GM15510 (cell line): Measurements from ENCODE around the gene PKM.

Source experiments
- POLR2A ChIP-seq: IDR thresholded peaks from 3 replicates; pipeline ENCODE4 v1.6.1; 2011; ENCODE audit warnings: borderline replicate concordance; ENCODE audit not compliant: insufficient read length; ENCODE audit errors: extremely low read depth

PKM gene

DNA sequence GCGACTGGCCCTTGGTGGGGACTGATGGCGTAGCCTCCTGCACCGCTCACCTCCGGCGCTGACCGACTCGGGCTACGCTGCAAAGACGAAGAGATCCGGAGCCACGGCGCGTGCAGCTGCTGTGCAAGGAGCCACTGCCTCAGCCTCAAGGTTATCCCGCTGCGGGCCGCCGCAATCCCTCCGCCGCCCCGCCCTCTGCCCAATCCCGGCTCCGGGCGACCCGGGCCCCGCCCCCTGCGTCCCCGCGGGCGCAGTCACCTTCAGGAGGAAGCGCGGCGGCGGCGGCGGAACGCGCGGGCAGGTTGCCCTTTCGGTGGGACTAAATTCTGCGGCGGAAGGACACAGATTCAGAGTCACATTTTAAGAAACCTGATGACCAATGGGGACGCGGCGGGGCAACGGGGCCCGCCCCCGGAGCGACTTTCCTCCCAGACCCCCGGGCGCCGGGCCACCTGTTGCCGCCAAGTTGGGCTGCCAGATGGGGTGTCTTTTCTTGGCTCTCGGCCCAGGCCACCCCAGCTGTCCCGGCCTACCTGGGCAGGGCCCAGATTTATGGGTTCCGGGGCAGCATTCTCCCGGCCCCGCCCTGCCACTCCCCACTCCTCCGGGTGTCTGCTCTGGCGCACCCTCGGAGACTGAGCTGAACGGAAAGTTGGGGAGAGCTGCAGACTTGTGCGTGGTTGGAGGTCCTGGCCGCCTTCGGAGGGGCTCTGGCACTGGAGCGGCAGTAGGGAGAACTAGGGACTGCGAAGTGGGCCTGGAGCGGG lies at the start of gene PKM:
TSS of gene PKM (minus strand) at position 125 of the 767 bp plus-strand sequence. CDS start 12,093 bp downstream, outside the sequence.
- peak; percentile 99 for TF ChIP-seq POLR2A

DNA sequence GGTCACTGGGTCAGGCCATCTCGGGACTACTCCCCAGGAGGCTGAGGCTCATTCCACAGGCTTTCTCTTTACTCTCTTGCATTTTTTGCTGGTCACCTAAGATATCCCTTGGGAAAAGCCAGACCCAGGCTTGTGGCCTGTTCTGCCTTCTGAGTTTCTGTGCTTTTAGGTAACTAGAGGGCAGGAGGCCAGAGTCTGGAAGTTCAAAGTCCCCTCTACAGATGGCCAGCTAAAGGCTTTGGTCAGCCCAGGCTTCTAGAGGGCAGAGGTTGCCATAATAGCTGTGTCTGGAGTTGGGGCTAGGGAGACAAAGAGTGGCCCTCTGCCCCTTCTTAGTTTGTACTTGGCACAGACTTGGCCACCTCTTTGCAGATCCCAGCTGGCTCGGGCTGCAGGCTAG lies 49.8 kb upstream of the PKM start:
- TF ChIP-seq POLR2A = no peak

DNA sequence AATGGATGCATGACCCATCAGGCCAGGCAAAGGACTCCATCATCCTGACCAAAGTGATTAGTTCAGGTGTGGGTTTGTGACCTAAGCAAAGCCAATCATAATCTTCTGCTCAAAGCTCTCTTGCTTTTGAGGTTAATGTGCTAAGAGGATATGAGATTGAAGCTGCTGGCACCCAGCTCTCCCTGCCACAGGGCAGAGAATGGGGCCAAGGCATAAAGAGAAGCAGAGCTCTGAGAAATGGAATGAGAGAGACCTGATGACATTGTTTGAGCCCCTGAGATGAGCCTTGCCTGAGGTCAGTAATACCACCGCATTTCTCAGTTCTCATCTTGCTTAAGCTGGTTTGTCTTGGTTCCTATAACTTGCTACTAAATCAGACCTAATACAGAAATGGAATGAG lies 47.7 kb upstream of the PKM start:
- no peak for TF ChIP-seq POLR2A

DNA sequence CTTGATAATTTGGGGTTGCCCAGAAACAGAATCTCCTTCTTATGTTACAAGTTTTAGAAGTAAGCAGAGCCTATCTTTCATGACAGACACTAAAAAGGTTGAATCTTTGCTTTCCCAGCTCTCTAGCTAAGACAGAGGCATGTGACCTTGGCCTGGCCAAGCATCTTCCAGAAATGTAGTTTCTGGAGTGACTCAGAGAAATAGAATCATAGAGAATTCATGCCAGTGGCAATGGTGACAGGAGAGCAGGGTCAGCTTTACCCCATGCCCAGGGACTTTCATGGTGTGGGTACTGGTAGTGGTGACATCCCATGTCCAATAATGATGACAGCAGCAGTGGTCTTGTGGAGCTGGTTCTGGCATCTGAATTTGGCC lies 45.3 kb upstream of the PKM start:
- TF ChIP-seq POLR2A = no peak

DNA sequence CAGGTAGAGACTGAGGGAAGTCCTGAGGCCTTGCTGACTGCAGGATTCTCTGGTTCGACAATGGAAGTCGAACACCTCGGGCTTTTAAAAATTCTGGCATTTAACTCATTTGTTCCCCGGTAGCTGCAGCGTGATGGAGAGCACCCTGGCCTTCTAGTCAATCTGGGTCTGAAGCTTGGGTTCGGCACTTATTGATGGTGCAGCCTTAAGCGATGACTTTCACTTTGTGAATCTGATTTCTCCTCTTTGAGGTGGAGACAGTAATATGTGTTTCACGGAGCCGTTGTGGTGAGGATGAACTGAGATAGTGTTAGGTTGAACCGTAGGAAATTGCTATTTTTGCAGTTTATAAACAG lies 42.0 kb upstream of the PKM start:
- no peak for TF ChIP-seq POLR2A

DNA sequence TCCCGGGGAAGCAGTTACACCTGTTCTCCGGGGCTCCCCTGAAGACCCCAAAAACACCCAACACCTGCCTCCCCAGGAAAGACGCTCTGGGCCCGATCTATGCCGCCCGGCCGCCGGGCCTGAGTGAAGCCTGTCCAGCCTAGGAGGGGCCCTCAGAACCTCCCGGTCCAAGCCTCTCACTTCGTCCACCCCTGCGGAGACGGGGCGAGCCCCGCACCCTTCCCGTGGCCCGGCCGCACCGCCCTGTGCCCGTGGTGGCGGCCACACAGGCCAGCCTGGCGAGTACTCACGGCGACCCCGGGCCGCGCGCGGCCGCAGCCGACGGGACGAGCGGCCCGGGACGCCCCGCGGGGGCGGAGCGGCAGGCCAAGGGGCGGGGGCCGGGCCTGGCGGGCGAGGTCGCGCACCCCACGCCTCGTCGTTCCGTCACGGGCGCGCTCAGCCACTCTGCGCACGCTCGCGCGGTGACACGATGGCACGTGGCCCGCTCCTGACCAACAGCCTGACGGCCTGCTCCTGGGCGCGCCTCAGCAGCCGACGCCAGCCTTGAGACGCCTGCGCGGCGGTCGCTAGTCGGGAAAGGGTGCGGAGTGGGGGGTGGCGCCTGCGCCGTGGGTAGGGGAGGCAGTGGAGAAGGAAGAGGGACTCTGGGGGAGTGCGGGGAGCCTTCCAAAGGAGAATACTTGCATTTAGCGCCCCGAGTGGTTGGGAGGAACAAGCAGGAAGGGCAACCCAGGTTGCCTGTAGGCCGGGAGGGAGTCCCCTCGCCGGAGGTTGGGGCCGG lies 41.4 kb upstream of the PKM start, which contains the start of gene PARP6:
TSS of gene PARP6 (minus strand) at position 342 of the 784 bp plus-strand sequence. CDS start 5,077 bp downstream, outside the sequence.
- peak; percentile 71 for TF ChIP-seq POLR2A

DNA sequence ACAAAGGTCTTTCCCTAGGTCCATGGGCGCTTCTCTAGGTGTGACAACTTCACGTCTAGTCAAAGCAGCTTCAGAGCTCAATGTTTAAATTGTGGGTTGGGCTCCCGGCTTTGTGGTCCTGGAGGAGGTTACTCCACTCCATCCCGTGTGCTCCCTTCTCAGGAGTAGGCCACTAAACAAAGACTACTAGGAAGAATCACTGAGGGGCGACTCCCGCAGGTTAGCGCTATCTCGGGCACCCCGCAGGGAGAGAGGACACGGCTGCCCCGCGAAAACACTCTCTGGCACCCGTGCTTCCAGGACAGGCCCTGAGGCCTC lies 40.9 kb upstream of the PKM start:
- no peak for TF ChIP-seq POLR2A

DNA sequence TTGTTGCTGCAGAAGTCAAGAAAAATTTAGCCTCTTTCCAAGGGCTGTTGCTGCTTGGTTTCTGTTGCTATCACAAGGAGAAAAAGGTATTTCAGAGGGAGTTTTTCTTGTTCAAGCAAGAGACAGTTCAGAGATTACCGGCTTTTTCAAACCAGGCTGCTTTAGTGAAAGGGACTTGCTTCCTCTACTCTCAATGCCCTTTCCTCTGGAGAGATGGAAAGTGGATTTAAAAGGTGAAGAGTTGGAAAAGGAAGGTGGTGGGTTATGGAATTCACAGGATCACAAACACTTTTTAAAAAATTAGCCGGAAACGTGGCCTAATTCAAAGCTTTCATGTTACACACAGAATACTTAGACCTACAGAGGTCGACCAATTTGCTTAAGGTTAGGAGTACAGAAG lies 40.2 kb upstream of the PKM start:
- no peak for TF ChIP-seq POLR2A

DNA sequence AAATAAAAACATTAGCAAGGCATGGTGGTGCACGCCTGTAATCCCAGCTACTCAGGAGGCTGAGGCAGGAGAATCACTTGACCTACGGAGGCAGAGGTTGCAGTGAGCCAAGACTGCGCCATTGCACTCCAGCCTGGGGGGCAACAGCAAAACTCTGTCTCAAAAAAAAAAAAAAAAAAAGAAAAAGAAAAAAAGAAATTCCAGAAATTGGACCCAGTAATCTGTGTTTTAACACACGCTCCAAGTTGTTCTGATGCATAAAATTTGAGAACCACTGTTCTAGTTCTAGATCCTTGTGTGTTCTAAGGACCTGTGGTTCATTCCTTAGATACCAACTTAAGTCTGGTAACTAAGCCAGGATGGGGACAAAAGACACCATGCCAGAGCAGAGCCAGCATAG lies 38.7 kb upstream of the PKM start:
- no peak for TF ChIP-seq POLR2A

DNA sequence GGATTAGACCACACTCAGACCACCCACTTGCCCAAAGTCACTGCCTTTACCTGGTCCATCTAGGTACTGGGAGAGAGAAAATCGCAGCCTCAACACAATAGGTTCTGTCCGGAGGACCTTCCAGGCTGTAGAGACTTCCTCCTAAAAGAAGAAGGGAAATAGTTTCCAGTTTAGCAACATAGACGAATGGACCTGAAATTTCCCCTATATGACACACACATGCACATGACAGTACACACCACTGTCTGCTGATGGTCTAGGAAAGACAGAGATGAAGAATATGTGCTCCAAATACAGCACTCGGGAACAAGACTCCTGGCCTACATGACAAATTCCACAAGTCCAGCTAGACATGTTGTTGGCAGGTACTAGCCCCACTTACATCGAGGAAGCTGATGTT lies 34.0 kb upstream of the PKM start:
- TF ChIP-seq POLR2A = no peak

DNA sequence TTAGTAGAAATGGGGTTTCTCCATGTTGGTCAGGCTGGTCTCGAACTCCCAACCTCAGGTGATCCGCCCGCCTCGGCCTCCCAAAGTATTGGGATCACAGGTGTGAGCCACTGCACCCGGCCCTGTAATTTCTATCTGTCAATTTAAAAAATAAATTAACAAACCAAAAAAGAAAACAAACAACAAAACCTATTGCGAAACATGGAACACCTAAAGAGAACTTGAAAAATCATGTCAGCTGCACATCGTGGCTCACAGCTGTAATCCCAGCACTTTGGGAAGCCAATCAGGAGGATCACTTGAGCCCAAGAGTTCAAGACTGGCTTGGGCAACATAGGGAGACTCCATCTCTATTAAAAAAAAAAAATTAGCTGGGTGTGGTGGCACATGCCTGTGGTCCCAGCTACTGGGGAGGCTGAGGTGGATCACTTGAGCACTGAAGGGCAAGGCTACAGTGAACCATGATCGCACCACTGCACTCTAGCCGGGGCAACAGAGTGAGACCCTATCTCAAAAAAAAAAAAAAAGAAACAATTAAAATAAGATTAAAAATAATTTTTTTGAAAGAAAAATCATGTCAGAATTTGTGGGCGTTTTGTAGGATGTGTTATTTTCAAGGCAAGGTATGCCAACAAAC lies 21.8 kb upstream of the PKM start:
- no peak for TF ChIP-seq POLR2A

DNA sequence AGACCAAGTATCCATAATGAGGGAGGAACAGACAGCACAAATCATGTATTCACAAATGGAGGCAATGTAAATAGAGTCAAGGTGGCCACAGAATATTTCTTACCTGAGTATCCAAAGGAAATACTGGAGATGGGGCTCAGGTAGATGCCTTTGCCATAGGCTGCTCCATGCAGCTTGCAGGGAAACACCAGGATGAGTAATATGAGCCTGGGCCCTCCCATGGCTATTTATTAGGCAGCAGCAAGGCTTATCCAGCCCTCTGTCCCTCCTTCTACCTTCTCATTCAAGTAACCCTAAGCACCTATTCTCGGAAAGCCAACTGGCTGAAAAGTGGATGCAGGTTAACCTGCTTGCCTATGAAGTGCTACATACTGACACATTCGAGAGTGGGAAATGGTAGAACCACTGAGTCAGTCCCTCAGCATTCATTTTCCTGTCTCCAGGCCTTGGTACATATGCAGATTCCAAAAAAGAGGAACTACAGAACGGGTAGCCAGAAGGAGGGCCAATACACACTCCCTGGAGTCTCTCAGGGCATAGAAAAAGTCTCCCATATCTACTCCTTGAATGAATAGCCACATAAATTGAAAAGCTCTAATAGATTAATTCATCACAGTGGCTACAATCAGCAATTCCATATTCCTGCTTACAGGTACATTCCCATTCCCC lies 18.3 kb upstream of the PKM start:
- TF ChIP-seq POLR2A = no peak

DNA sequence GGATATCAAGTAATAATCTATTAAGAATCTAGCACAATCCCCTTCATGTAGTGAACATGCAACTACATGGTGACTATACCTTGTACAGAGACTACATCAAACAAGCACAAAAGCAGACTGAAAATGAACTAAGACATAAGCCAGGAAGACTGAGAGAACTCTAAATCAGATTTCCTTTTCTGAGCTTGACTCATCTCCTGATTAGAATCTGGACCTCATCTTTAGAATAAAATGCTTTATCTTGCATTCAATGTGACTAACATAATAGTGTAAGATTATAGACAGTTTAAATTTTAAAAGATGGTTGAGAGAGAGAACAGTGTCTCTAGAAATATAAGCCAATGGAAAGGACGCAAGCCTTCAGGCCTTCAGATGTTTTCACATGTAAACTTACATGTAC lies 17.5 kb upstream of the PKM start:
- TF ChIP-seq POLR2A = no peak

DNA sequence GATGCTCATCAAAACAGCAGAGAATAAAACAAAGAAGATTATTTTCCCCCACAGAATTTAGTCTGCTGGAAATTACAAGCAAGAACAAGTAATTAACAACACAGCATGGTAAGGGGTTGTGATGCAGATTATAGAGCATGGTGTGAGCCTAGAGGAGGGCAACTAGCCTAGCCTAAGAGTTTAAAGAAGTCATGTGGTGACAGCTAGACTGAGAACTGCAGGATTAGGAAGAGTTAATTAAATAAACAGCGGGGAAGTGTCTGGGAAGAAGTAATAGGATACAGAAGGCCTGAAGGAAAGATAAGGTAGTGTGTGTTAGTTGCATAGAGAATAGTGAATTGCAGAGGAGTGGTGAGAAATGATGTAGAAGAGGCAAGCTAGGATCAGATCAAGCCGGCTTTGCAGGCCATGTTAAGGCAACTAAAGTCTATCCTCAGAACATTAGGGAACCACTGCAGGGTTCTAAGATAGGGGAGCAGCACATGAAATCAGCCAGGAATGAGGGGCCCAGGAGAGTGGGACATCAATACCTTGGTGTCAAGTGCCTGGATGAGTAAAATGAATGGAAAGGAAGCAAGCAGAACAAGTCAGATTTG lies 11.9 kb upstream of the PKM start:
- no peak for TF ChIP-seq POLR2A

DNA sequence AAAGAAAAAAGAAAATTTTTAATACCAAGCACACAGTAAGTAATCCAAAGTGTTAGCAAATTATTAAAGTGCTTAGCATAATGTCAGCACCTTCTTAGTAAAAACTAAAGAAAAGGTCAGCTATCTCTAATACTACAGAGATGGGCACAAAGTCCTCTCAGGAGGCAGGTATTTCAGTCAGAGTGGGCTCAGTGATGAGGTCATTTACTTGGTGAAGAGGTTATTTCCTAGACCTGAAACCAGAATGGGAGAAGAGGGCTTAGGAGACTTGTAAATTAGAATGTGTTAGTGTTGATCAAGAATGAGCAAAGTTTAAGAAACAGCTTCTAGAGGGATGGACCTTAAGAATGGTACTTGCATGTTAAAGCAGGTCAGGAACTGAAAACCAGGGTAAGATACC lies 8.7 kb upstream of the PKM start:
- TF ChIP-seq POLR2A = no peak
